NCI-H748 treated with DMSO at 0.1 percent for 48 hours (cell line): ENCODE results near the gene ERC1.
"Not testable (repeated sequence)": the region's sequence is repeated elsewhere in the genome, so short reads cannot be mapped to it uniquely, and the experiment has no call there.

ENCODE experiments used
- DNase-seq: peaks from one replicate; lab custom pipeline; 2025; lab: John Stamatoyannopoulos, UW

ERC1 gene

GRCh38 chr12:1353451-1353850 lies 362.4 kb downstream of the ERC1 start:
- no peak for DNase-seq

GRCh38 chr12:1355396-1355795 lies 364.4 kb downstream of the ERC1 start:
- no peak for DNase-seq

- not testable (repeated sequence) for DNase-seq
Measured at GRCh38 chr12:1355871-1356270, 364.8 kb downstream of the ERC1 start.

GRCh38 chr12:1356285-1356684 lies 365.3 kb downstream of the ERC1 start:
- no peak for DNase-seq

- no peak for DNase-seq
Measured at GRCh38 chr12:1357171-1357570, 366.1 kb downstream of the ERC1 start.

- no peak for DNase-seq
Measured at GRCh38 chr12:1357711-1358110, 366.7 kb downstream of the ERC1 start.

- no peak for DNase-seq
Measured at GRCh38 chr12:1360441-1361210, 369.6 kb downstream of the ERC1 start.

- no peak for DNase-seq
Measured at GRCh38 chr12:1362143-1362662, 371.2 kb downstream of the ERC1 start.

GRCh38 chr12:1365703-1366102 lies 374.7 kb downstream of the ERC1 start:
- DNase-seq = no peak

- no peak for DNase-seq
Measured at GRCh38 chr12:1367331-1368291, 376.6 kb downstream of the ERC1 start.

GRCh38 chr12:1369460-1369859 lies 378.4 kb downstream of the ERC1 start:
- DNase-seq = no peak

GRCh38 chr12:1369938-1370500 lies 379.0 kb downstream of the ERC1 start:
- no peak for DNase-seq

GRCh38 chr12:1373901-1374735 lies 383.1 kb downstream of the ERC1 start:
- no peak for DNase-seq

- no peak for DNase-seq
Measured at GRCh38 chr12:1375323-1375722, 384.3 kb downstream of the ERC1 start.

- no peak for DNase-seq
Measured at GRCh38 chr12:1377117-1377516, 386.1 kb downstream of the ERC1 start.

- DNase-seq = no peak
Measured at GRCh38 chr12:1377681-1378080, 386.7 kb downstream of the ERC1 start.

GRCh38 chr12:1380171-1380851 lies 389.3 kb downstream of the ERC1 start:
- DNase-seq = no peak

GRCh38 chr12:1382151-1382550 lies 391.1 kb downstream of the ERC1 start:
- DNase-seq = no peak

GRCh38 chr12:1382826-1383225 lies 391.8 kb downstream of the ERC1 start:
- no peak for DNase-seq

GRCh38 chr12:1383758-1384157 lies 392.7 kb downstream of the ERC1 start:
- DNase-seq = no peak

GRCh38 chr12:1384910-1385309 lies 393.9 kb downstream of the ERC1 start:
- no peak for DNase-seq
